Keratinocyte (primary cell): ENCODE measurements around the gene ODAD4.

Experiments
- CTCF ChIP-seq, 3 experiments: IDR thresholded peaks in 1 of 3; conservative IDR thresholded peaks in 1 of 3; optimal IDR thresholded peaks in 1 of 3; 2 replicates in 2 of 3; 3 replicates in 1 of 3; pipeline versions ENCODE3 to v1.5.1; 2011; ENCODE audit warnings: low read length in 3 of 3, mild to moderate bottlenecking in 3 of 3, moderate library complexity in 2 of 3, control low read depth in 1 of 3, inconsistent platforms in 1 of 3; ENCODE audit not compliant: insufficient read depth in 2 of 3; ENCODE audit errors: extremely low read depth in 1 of 3
- EZH2 ChIP-seq: IDR thresholded peaks from one replicate; pipeline ENCODE4 v1.6.1; 2012; ENCODE audit warnings: inconsistent platforms, mild to moderate bottlenecking, low read length, moderate library complexity

- TF ChIP-seq EZH2 (no peak), CTCF (optimal IDR thresholded peaks at IDR 0.05 in 1 of 3, IDR thresholded peaks at IDR 0.05 in 1 of 3, conservative IDR thresholded peaks at IDR 0.05 in 1 of 3; ENCODE audit: extremely low read depth in 1 of 3, insufficient read depth in 2 of 3, low read length in 3 of 3) (no peak)
These were observed 38.3 kb downstream of the ODAD4 start for GRCh38 chr17:41968676-41969075.
